AG10803 (cell line): ENCODE results near the gene SBNO2.

Experiments
- DNase-seq: peaks from one replicate; pipeline ENCODE4 v3.0.0; 2010; ENCODE audit warnings: low read depth
- H3K4me3 ChIP-seq: 2 replicates; pipeline ENCODE4 v1.5.1; 2011; ENCODE audit warnings: mild to moderate bottlenecking, low read length, control low read depth
- TF ChIP-seq, protein P1 (sequence below): conservative IDR thresholded peaks from 2 replicates; pipeline ENCODE4 v1.5.1; 2011; ENCODE audit warnings: mild to moderate bottlenecking, low read length, control low read depth, inconsistent platforms

The SBNO2 gene

DNA sequence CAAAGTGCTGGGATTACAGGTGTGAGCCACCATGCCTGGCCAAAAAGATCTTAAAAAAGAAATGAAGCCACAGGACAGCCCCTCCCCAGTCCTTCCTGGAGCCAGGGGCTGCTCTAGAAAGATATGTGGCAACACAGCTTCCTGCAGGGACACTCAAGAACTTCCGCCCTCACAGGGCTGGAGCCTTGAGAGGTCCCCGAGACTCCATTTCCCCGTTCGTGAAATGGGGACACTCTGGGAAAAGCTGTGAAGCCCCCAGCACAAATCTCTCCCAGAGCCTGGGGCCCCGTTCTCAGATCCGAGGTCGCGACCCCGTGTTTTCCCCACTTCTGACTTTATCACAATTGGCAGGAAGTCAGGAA lies 72.8 kb downstream of the SBNO2 start:
- TF ChIP-seq, protein P1, sequence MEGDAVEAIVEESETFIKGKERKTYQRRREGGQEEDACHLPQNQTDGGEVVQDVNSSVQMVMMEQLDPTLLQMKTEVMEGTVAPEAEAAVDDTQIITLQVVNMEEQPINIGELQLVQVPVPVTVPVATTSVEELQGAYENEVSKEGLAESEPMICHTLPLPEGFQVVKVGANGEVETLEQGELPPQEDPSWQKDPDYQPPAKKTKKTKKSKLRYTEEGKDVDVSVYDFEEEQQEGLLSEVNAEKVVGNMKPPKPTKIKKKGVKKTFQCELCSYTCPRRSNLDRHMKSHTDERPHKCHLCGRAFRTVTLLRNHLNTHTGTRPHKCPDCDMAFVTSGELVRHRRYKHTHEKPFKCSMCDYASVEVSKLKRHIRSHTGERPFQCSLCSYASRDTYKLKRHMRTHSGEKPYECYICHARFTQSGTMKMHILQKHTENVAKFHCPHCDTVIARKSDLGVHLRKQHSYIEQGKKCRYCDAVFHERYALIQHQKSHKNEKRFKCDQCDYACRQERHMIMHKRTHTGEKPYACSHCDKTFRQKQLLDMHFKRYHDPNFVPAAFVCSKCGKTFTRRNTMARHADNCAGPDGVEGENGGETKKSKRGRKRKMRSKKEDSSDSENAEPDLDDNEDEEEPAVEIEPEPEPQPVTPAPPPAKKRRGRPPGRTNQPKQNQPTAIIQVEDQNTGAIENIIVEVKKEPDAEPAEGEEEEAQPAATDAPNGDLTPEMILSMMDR = no peak
- peak overlapping the region; percentile 8; the same call in 1 of the 2 replicates for H3K4me3 ChIP-seq
- DNase-seq = no peak

DNA sequence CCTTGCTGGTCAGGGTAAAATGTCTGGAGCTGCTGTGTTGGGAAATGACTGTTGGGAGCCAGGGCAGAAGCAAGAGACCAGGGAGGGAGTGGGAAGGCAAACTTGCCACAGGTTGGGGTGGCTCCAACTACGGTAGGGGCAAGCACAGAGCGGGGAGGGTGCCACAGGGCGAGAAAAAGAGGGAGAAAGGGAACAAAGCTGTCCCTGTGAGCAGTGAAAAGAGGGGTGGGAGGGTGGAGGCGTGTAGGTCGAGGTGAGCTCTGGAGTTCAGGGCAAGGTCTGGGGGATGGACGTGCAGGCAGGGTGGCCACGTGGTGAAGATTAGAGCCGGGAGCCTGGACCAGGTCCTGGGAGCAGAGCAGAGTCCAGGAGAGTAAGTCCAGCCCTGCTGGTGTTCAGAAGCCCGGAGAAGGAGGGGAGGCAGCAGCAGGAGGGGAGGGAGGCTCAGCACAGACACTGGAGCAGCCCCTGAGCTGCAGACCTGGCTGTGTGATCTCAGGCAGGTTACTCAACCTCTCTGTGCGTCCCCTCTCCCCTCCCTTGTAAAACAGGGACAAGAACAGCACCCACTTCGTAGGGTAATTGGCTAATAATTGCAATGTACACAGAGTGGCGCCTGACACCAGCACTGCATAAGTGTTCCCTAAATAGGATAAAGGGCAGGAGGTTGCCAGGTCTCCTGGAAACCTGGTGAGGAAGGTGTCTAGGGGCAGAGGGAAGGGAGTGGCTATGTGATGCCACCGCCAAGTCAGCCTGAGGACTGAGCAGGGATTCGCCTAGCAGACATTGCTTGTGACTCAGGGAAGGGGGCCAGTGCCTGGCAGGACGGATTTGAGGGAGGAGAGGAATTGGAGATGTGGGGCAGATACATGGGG lies 75.7 kb downstream of the SBNO2 start:
- TF ChIP-seq, protein P1 = no peak
- no peak overlapping the region for H3K4me3 ChIP-seq
- DNase-seq = peak; percentile 40

GRCh38 chr19:1097810-1098176 lies 76.3 kb downstream of the SBNO2 start:
- no peak overlapping the region for H3K4me3 ChIP-seq
- DNase-seq = peak; percentile 25

GRCh38 chr19:1094978-1095701 lies 78.9 kb downstream of the SBNO2 start, which contains the start of gene POLR2E:
TSS of gene POLR2E (minus strand) at chr19:1095375. CDS start at chr19:1095315, 60 bp downstream.
- TF ChIP-seq, protein P1 = no peak
- peak; percentile 98 for DNase-seq
- H3K4me3 ChIP-seq = peak within 1 kb of the TSS; percentile 94

More at GRCh38 chr19:1097810-1098176, 76.3 kb downstream of the SBNO2 start:
- TF ChIP-seq, protein P1 = no peak

GRCh38 chr19:1094655-1094977 lies 79.5 kb downstream of the SBNO2 start:
- H3K4me3 ChIP-seq = peak overlapping the region; percentile 94
- no peak for DNase-seq
- TF ChIP-seq, protein P1 = no peak

GRCh38 chr19:1093811-1094553 lies 80.1 kb downstream of the SBNO2 start:
- DNase-seq = no peak
- TF ChIP-seq, protein P1 = no peak
- peak overlapping the region; percentile 94 for H3K4me3 ChIP-seq
